HG03457 (cell line): Measurements from ENCODE around the gene SEC31B.

ENCODE experiments used
- ATAC-seq: cut with Tn5 transposase; IDR thresholded peaks from one replicate; pipeline ENCODE4 v1.9.1; 2021; ENCODE audit warnings: moderate number of reproducible peaks; ENCODE audit not compliant: unreplicated experiment

The SEC31B gene, protein sequence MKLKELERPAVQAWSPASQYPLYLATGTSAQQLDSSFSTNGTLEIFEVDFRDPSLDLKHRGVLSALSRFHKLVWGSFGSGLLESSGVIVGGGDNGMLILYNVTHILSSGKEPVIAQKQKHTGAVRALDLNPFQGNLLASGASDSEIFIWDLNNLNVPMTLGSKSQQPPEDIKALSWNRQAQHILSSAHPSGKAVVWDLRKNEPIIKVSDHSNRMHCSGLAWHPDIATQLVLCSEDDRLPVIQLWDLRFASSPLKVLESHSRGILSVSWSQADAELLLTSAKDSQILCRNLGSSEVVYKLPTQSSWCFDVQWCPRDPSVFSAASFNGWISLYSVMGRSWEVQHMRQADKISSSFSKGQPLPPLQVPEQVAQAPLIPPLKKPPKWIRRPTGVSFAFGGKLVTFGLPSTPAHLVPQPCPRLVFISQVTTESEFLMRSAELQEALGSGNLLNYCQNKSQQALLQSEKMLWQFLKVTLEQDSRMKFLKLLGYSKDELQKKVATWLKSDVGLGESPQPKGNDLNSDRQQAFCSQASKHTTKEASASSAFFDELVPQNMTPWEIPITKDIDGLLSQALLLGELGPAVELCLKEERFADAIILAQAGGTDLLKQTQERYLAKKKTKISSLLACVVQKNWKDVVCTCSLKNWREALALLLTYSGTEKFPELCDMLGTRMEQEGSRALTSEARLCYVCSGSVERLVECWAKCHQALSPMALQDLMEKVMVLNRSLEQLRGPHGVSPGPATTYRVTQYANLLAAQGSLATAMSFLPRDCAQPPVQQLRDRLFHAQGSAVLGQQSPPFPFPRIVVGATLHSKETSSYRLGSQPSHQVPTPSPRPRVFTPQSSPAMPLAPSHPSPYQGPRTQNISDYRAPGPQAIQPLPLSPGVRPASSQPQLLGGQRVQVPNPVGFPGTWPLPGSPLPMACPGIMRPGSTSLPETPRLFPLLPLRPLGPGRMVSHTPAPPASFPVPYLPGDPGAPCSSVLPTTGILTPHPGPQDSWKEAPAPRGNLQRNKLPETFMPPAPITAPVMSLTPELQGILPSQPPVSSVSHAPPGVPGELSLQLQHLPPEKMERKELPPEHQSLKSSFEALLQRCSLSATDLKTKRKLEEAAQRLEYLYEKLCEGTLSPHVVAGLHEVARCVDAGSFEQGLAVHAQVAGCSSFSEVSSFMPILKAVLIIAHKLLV

DNA sequence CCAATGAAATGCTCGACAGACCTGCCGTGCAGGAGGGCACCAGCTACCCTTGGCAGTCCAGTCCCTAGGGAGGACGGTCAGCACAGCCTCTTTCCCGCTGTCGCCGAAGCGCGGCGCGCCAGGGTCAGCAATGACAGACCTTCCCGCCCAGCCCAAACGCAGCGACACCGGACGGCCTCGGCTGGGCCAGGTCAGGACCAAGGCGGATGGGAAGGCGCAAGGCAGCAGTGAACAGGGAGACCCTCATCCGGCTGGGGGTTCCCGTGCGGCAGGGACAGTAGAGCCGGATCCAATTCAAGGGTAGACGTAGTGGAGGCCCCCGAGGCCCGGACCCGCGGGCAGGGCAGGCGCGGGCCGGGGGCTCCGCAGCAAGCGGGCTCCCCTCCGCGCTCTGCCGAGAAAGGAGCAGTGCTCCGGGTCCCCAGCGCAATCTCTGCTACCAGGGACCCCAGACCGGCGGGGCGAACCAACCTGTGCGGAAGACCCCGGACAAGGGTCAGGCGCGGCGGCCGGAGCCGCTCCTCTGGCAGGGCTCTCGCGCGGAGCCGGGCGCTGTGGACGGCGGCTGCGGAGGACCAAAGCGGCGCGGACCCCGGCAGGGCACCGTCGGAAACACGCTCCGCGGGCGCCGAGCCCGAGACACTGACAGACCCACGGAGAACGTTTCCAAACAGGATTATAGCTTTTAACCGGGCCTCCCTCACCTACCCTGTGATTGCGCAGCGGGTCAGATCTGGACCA lies at the start of gene SEC31B:
TSS of gene SEC31B (minus strand) at position 551 of the 741 bp plus-strand sequence. CDS start 2,909 bp downstream, outside the sequence.
- ATAC-seq: no peak

DNA sequence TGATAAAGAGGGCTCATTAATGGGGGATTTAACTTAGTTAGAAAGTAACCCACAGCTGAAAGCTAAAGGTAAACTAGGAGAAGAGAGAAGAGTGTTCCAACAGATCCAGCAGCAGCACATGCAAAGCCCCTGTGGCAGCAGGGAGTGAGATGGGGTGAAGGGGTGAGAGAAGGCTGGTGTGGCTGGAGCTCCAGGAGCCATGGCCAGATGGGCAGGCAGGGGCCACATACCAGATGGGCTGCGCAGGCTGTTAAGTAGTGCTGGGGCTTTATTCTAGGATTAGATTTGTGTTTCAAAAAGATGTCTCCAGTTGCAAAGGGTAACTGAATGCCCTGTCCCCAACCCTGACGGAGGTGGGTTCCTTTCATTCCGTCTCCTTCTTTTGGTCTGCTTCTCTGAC lies 49.3 kb upstream of the SEC31B start:
- ATAC-seq: no peak

DNA sequence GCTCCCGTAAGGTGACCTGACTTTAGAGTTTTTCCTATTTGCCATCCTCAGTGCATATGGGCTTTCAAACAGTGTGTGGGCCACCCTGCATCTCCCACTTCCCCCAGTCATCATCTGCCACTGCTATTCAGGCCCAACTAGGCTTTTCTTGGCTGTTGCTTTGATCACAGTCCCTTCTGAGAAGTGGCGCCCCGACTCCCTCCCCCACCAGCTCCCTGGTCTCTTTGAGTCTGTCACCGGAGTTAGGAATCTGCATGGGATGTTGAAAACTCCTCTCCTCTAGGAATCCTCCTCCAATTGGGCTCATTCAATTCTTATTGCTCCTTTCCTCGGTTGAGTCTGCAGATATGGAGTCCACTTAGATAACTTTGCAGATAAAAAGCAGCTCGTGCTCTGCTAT lies 48.2 kb upstream of the SEC31B start:
- no peak for ATAC-seq

DNA sequence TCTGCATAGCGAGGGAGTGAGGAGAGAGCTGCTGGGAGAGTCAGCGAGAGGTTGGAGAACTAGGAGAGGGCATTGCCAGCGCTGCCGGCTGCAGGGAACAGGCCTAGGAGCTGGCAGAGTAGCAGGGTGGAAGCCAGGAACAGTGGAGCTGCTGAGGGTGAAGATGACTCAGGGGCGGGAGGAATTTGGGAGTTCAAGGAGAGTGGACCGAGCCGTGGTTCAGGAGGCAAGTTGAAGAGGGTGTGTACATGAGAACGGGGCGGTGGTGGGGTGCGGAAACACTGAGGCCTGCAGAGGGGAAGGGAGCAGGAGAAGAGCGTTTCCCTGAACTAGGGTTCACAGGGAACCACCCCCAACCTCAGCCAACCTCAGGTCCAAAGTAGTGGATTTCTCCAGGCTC lies 47.6 kb upstream of the SEC31B start:
- no peak for ATAC-seq

DNA sequence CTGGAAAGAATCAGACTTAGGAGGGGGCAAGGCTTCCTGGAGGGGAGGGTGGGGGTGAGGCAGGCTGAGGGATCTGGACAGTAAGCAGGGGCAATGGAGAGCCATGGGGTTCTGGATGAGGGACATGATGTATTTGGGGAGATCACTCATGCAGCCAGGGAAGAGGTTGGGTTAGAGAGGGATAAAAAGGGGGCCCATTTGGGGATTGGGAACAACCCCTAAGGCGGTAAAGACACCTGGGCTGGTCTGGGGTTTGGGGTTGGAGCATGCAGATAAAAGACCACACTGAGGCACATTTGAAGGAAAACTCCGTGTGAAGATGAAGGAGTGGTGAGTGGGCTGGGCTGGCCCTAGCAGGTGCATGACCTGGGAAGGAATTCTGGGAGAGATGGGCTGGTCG lies 46.9 kb upstream of the SEC31B start:
- no peak for ATAC-seq

DNA sequence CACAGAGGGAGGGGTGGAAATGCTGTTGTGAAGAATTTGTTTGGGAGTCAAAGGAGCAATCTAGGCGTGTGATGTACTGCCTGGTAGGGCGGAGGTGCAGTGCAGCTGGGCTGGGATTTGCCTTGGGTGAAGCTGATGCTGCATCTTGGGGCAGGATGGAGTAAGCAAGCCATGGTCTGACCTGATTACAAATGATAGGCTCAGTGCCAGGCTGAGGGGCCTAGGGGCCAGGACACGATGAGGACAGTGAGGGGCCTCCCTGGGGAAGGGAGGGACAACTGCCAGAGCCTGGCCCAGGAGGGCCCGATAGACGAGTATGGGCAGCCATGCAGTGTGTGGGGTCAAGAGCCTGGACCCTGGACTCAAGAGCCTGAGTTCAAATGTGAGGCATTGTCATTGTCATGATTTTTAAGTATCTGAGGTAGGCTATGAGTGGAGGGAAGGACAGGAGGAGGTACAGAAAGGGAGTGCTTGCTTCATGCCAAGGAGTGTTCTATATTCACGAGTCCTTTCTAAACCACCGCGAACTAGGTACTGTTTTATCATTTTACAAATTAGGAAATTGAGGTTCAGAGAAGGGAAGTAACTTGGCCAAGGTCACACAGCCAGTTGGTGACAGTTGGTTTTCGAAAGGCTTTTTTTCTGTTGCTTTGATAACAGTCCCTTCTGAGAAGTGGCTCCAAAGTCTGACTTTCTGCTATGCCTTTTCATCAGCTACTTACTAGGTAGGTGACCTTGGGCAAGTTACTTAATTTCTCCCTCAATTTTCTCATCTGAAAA lies 45.7 kb upstream of the SEC31B start:
- ATAC-seq: no peak

DNA sequence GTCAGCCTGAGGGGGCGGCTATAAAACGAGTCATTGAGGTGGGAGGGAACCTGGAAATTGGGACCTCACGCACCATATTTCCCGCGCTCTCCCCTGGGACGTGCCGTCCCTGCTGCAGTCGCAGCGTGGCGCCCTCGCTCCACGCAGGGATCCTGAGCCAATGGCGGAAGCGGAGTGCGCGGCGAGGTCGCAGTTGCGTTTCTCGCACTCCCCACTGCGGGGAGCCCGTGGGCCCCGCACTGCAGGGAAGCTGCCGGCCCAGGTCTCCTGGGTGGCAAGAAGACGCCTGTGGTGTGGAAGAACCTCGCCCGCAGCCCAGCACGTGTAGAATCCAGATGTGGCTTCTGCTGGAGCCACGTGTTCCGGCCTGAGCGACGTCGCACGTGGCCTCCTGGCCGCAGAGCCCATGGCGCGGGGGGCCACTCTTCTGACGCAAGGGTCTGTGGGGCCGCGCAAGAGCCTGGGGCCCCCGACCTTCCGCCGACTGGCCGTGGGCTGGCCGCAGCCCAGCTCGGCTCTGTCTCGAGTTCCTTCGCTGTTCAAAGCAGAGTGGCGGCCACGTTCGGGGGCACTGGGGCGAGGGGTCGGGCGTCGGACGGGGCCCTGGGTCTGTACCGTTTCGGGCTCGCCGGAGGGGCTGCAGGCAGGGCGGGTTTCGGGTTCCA lies 42.5 kb upstream of the SEC31B start:
- ATAC-seq: no peak

DNA sequence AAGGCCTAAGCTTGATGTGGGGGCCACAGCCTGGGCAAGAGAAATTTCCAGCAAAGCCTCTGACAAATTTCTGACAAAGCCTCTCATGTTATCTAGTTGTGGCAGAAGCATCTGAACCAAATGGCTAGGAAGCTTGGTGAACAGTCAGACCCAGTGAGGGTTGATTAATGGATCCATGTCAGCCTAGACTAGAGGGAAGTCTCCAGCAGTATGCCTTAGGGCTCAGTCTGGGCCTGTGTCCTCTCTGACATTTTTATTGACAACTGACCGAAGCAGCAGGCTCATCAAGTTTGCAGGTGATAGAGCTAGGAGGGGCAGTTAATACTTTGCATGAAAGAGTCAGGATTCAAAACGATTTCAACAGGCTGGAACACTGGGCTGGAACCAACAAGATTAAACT lies 41.3 kb upstream of the SEC31B start:
- ATAC-seq: no peak

DNA sequence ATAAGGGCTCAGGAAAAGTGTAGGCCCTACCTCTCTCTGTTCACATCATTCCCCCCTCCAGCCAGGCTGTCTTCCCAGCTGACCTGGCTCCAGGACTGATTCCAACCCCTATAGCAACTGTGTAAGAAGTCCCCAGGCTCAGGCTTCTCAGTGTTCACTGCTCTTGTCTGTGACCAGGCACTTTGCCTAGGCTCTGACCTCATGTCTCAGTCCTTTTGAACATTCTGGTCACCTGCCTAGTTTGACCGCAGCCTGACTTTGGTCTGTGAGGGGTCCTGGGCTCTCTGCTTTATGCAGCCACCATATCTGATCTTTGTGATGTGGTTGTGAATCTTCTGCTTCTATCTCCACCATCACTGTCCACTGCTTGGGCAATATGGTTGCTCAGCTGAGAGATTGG lies 40.6 kb upstream of the SEC31B start:
- no peak for ATAC-seq

DNA sequence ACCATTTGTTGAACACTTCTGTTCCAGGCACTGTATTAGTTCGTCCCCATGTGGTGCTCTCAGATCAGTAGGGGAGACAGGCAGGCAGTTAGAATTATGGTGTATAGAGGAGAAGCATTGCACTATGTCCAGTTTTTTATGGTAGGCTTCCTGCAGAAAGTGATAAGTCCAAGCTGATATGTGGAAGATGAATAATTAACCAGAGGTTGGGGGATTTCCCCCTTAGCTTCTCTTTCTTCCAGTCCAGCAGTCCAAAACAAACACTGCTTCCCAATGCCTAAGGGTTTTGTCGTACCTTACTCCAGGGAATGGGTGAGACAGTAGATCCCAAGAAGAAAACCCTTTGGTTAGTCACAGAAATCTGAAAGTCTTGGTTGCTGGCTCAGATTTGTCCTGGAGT lies 35.2 kb upstream of the SEC31B start:
- no peak for ATAC-seq

DNA sequence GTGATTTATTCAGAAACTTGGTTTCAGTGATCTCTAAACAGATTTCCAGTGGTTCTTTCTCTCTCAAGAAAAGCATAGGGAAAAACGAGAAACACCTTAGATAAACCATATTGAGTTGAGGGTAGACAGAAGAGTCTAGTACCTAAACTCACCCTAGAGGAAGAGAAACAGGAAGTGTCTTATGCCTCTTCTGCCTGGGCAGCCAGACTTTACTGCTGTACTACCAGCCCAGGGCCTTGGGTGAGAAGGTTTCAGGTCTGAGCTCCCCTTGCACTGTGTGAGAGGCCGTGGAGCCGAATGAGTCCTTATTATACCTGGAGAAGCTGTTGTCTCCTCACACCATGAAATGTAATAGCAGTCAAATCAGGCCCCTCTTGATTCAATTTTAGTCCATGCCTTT lies 34.3 kb upstream of the SEC31B start:
- ATAC-seq: no peak

DNA sequence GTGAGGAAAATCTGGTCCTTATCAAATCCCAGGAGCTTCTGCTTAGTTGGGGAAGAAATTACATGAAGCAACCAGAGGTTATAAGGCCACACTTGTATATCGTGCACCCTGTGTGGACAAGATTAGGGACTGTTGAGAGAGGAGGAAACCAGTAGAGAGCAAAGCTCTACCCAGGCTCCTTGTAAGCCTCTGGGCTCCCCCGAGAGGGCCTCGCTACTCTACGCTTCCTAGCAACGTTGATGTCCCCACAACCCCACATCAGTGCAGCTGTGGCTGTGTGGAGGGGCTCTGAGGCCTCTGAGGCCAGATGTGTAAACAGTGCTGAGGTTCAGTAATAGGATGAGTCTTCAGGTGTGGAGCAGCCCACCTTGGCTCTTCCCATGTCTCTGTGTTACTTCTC lies 32.1 kb upstream of the SEC31B start:
- ATAC-seq: no peak

DNA sequence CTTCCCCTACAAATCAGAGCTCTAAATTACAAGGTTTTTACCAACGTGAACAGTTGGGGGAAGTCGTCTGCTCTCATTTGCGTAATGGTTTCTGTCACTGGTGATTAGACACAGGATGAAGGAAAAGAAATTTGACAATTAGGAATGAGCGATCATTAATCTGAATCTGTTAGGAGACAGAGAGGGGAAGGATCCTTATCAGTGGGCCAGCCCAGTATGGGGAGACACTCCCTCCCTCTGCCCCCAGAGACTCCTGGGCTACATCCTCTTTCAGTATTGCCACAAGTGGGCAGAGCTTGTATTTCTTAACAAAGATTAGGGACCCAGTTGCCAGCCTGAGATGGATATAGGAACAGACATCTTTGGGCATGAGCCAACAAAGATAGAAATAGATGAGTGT lies 31.5 kb upstream of the SEC31B start:
- ATAC-seq: no peak

DNA sequence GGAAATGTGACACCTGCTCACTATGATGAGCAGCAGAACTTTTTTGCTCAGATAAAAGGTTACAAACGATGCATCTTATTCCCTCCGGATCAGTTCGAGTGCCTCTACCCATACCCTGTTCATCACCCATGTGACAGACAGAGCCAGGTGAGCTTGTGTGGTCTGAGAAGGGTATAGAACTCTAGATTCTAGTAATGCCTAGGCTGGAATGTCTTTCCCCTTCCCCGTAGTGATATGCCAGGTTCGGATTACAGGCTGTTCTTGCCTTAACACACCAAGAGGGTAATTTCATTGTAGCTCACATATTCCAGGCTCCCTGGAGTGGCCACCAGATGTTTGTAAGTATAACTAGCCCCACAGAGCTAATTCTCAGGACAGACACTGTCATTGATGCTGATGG lies 25.3 kb upstream of the SEC31B start:
- ATAC-seq: no peak

DNA sequence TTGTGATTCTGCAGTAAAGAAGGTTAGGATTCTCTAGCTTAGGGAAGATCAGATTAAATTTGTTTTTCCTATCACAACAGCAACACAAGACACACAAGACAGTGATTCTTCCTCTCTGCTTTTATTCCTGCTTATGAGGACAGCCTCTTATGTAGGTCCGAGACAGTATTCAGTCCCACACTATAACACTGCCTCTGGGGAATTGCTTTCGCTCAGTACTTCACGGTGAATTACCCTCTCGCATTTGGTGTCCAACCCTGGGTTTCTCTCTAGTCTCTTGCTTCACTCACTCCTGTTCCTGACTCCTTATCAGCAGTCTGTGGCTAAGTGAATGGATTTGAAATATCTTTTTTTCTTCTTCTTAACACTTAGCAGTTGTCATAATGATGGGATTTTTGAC lies 17.8 kb upstream of the SEC31B start:
- ATAC-seq: no peak

DNA sequence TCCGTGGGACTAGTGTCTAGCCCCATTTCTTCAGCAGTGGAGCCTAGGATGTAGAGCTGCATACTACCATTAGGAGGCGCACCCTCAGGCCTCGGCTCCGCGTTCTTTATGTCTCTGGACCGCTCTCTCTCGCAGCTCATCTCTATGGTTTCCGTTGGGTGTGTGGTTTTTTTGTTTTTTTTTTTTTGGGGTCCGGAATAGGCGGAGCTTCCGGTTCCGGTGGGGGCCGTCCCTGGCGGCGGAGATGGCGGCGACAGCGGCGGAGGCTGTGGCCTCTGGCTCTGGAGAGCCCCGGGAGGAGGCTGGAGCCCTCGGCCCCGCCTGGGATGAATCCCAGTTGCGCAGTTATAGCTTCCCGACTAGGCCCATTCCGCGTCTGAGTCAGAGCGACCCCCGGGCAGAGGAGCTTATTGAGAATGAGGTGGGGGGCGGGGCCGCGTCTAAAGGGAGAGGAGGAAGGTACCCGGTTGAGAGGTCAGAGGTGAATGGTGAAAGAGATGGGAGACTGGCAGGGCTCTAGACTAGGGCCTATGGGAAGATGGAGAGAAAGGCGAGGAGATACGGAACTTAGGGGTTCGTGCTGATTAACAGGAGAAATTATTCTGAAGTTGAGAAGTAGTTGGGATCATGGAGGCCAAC lies 16.2 kb upstream of the SEC31B start, which contains the start of gene HIF1AN:
TSS of gene HIF1AN (plus strand) at position 229 of the 639 bp plus-strand sequence. CDS start at position 245, 16 bp downstream.
- ATAC-seq: peak; percentile 96

DNA sequence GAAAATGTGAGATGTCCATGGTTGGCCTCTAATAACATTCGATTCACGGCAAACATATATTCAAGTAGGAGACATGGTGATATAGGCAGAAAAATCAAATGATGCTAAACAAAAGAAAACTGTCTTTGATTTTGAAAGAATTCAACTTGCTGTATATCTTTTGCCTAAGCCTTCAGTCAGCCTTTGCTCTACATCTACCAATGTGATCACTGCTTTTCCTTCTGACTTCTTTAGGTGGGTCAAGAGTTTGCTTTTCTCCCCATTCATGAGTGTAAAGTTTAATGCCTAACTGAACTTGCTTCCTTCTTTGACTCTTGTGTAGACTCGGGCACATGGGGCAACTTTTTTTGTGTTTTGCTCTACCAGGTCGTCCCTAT lies 15.7 kb upstream of the SEC31B start:
- ATAC-seq: no peak

DNA sequence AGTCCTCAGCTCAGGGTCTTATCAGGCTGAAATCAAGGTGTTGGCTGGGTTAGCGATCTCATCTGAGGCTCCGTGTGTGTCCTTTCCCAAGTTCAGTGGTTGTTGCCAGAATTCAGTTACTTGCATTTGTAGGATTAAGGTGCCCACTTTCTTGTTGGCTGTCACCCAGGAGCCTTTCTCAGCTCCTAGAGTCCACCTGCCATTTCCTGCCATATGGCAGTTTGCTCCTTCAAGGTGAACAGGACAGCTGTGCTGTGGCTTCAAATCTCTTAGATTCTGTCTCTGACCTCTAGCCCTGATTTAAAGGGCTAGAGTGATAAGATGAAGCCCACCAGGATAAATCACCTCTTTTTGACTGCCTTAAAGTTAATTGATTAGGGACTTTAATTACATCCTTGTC lies 15.1 kb upstream of the SEC31B start:
- no peak for ATAC-seq

DNA sequence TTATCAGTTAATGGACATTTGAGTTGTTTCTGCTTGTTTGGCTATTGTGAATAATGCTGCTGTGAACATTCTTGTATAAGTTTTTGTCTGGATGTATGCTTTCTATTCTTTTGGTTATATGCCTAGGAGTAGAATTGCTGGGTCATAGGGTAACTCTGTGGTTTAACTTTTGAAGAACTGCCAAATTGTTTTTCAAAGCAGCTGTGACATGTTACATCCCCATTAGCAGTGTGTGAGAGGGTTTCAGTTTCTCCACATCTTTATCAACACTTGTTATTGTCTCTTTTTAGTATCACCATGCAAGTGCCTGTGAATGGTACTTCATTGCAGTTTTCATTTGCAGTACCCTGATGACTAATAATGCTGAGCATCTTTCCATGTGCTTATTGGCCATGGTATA lies 12.1 kb upstream of the SEC31B start:
- no peak for ATAC-seq
